Activated gamma-delta T cell (primary cell): ENCODE results near the gene ITPR1.
"Not testable (repeated sequence)": the region's sequence is repeated elsewhere in the genome, so short reads cannot be mapped to it uniquely, and the experiment has no call there.

Experiments used
- DNase-seq: peaks from one replicate; lab custom pipeline; 2025; lab: John Stamatoyannopoulos, UW

The ITPR1 gene

GRCh38 chr3:4596612-4597011 is 103.5 kb downstream of the ITPR1 start:
- DNase-seq: no peak

- no peak for DNase-seq
Measured at GRCh38 chr3:4597208-4597985, 104.2 kb downstream of the ITPR1 start.

GRCh38 chr3:4598232-4598631 is 105.1 kb downstream of the ITPR1 start:
- not testable (repeated sequence) for DNase-seq

GRCh38 chr3:4599612-4600011 is 106.5 kb downstream of the ITPR1 start:
- DNase-seq: no peak

GRCh38 chr3:4600493-4600892 is 107.3 kb downstream of the ITPR1 start:
- no peak for DNase-seq

- no peak for DNase-seq
Measured at GRCh38 chr3:4601892-4602291, 108.7 kb downstream of the ITPR1 start.

GRCh38 chr3:4604693-4605092 is 111.5 kb downstream of the ITPR1 start:
- DNase-seq: no peak

- no peak for DNase-seq
Measured at GRCh38 chr3:4606911-4607310, 113.8 kb downstream of the ITPR1 start.

GRCh38 chr3:4613366-4613765 is 120.2 kb downstream of the ITPR1 start:
- no peak for DNase-seq

GRCh38 chr3:4614070-4614469 is 120.9 kb downstream of the ITPR1 start:
- no peak for DNase-seq

GRCh38 chr3:4614927-4615326 is 121.8 kb downstream of the ITPR1 start:
- DNase-seq: no peak

- DNase-seq: no peak
Measured at GRCh38 chr3:4615750-4616149, 122.6 kb downstream of the ITPR1 start.

- DNase-seq: no peak
Measured at GRCh38 chr3:4623421-4623999, 130.4 kb downstream of the ITPR1 start.

- no peak for DNase-seq
Measured at GRCh38 chr3:4627651-4628375, 134.7 kb downstream of the ITPR1 start.

- DNase-seq: no peak
Measured at GRCh38 chr3:4629095-4630007, 136.2 kb downstream of the ITPR1 start.

GRCh38 chr3:4633078-4634004 is 140.2 kb downstream of the ITPR1 start:
- no peak for DNase-seq

GRCh38 chr3:4634894-4635293 is 141.7 kb downstream of the ITPR1 start:
- DNase-seq: no peak

- DNase-seq: no peak
Measured at GRCh38 chr3:4637265-4637664, 144.1 kb downstream of the ITPR1 start.

- no peak for DNase-seq
Measured at GRCh38 chr3:4641863-4642563, 148.9 kb downstream of the ITPR1 start.

GRCh38 chr3:4642611-4643010 is 149.5 kb downstream of the ITPR1 start:
- DNase-seq: no peak
